ENCODE measurements around the gene LDHD. TPM values are rescaled to one million over a fixed set of nuclear protein-coding genes. Genes with fewer than 3 reads are reported as not detected.

The LDHD gene
- total RNA-seq, 6 experiments from 2014 or later: 0.58 to 2.0 (median 0.77) TPM

DNA sequence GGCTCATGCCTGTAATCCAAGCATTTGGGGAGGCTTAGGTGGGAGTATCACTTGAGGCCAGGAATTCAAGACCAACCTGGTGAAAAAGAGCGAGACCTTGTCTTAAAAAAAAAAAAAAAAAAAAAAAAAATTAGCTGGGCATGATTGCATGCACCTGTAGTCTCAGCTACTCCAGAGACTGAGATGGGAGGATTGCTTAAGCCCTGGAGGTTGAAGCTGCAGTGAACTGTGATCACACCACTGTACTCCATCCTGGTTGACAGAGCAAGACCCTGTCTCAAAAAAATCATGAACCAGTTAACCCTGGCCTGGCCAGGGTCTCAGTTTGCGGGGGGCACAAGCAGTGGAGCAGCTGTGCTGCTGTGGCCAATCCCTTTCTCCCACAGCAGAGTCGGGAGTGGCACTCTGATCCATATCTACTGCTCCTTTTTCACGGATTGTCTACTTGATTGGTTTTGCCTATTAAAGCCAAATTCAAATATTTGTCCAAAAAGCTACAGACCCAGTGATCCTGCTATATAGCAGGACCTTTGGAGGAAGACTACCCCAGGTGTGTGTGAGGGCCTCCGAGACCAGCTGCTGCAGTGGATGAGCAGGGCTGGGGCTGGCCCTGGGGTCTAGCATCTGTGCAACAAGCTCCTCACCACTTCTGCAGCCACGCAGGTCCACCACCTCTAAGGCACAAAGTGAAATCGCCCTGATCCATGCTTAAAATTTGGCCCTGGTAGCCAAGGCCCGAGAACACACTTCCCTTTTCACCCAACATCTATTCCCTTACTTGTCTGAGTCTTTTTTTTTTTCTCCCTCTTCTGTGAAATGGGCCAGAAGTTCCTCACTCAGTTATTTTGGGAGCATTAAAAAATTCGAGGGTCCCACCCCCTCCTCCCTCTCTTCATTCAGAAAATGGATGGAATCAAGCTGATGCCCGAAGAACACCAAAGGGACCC lies 48.2 kb downstream of the LDHD start:
- Mint-ChIP-seq H3K4me3 (no peak overlapping the region), H3K36me3 (ENCODE audit: low read depth) (no peaks in the 10 kb centered on the region), H3K27me3 (ENCODE audit: insufficient read depth) (no peaks in the 10 kb centered on the region; the same call in 1 of the 2 replicates), H3K27ac (no peak overlapping the region), H3K9me3 (no peaks in the 10 kb centered on the region), H3K4me1 (ENCODE audit: low read depth) (peaks cover 11% of the 10 kb centered on the region)
- no peak for DNase-seq
- TF ChIP-seq CTCF (IDR thresholded peaks at IDR 0.05): no peak

GRCh38 chr16:75066861-75067447 lies 49.6 kb downstream of the LDHD start:
- DNase-seq: no peak
- H3K4me3 Mint-ChIP-seq: no peak overlapping the region
- no peaks in the 10 kb centered on the region for H3K9me3 Mint-ChIP-seq
- no peaks in the 10 kb centered on the region for H3K36me3 Mint-ChIP-seq (ENCODE audit: low read depth)
- TF ChIP-seq CTCF (IDR thresholded peaks at IDR 0.05): no peak
- H3K27ac Mint-ChIP-seq: no peak overlapping the region
- H3K4me1 Mint-ChIP-seq (ENCODE audit: low read depth): peaks cover 11% of the 10 kb centered on the region
- no peaks in the 10 kb centered on the region; the same call in 1 of the 2 replicates for H3K27me3 Mint-ChIP-seq (ENCODE audit: insufficient read depth)

DNA sequence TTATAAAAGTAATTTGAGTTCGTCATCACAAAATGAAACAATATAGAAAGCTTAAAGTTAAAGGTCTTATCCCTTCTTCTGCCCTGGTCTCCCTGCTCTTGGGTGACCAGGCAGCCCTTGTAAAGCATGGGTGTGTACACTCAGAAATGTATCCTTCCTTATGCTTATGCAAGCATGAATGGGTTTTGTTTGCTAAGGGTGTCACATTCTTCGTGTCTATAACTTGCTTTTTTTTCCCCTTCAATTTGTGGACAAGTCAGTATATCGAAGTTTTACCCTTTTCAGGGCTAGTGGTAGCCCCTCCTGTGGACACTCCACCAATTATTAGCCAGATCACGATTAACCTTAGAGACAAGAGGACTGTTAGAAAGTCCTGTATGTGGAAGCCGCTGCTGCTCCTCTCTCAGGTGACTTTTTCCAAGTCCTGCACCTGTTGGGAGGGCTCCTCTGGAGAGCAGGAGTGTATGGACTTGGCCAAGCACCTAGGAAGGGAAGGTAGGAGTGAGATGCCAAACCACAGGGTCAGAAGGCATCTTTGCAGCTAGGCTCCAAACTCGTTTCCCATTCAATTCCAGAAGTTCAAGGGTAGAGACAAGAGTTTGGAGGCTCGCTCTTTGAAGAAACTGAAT lies 50.9 kb downstream of the LDHD start:
- no peak for DNase-seq
- Mint-ChIP-seq H3K27ac (no peak overlapping the region), H3K4me3 (no peak overlapping the region), H3K9me3 (no peaks in the 10 kb centered on the region), H3K36me3 (ENCODE audit: low read depth) (no peaks in the 10 kb centered on the region), H3K4me1 (ENCODE audit: low read depth) (peaks cover 17% of the 10 kb centered on the region), H3K27me3 (ENCODE audit: insufficient read depth) (no peaks in the 10 kb centered on the region; the same call in 1 of the 2 replicates)
- no peak for TF ChIP-seq CTCF (IDR thresholded peaks at IDR 0.05)

DNA sequence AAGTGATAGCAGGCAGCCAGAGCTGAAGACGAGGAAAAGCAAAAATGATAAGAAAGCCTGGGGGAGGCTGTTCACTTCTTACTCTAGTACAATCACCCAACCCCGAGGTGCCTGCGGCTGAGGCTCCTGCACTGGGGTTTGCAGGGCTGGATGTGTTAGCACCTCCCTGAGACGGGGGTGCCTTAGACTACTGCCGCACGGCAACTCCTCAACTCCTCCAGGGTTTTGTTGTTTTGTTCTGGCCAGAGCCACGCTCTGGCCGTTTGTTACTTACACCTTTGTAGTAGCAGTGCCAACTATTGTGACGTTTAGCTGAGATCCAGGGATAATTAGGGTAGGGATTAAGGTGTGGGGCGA lies 51.5 kb downstream of the LDHD start:
- H3K27me3 Mint-ChIP-seq (ENCODE audit: insufficient read depth): no peaks in the 10 kb centered on the region; the same call in 1 of the 2 replicates

More for the DNA sequence above, 51.5 kb downstream of the LDHD start:
- Mint-ChIP-seq H3K4me1 (ENCODE audit: low read depth) (peaks cover 12% of the 10 kb centered on the region), H3K9me3 (no peaks in the 10 kb centered on the region), H3K36me3 (ENCODE audit: low read depth) (no peaks in the 10 kb centered on the region), H3K27ac (no peak overlapping the region), H3K4me3 (no peak overlapping the region)
- TF ChIP-seq CTCF (IDR thresholded peaks at IDR 0.05): no peak
- DNase-seq: no peak
